ENCODE results near the gene ADGRB2. TPM values are rescaled to one million over a fixed set of nuclear protein-coding genes. Genes with fewer than 3 reads are reported as not detected.
"Not testable (repeated sequence)": the region's sequence is repeated elsewhere in the genome, so short reads cannot be mapped to it uniquely, and the experiment has no call there.

The ADGRB2 gene
- total RNA-seq, 2 donors from 2014 or later = 3.0 to 10.2 TPM

DNA sequence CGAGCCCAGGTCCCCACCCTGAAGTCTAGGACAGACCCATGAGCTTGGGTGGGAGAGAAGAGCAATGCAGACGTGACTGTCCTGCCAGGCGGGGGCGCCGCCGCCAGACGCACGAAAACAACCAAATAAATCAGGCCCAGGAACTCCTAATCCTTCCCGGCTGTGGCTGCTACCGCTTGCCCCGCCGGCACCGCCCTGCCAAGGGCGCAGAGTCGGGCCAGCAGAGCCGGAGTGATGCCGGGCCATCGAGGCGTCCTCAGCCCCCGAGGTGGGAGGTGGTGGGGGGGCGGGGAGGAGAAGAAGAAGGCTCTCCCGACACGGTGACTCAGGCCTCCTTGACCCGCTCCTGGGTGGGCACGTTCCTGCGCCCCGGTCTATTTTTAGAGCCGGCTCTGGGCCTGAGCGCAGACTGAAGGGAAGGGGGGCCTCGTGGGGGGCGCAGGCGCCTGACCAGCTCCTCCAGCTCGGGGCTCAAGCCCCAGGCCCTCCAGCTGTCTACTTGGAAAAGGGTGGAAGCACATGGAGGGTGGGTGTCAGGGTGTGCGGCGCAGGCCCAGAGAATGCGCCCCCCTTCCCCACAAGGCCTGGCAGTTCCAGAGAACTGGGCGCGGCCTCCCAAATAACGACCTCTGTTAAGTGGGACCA lies 49.6 kb downstream of the ADGRB2 start:
- no peaks in the 10 kb centered on the region for H3K36me3 ChIP-seq
- peak overlapping the region; percentile 76 to 85 for H3K27ac ChIP-seq
- DNase-seq (ENCODE audit: low spot score) = peak; percentile 23
- intact Hi-C loops (cut with DNase I) = loop anchor here (2.0 to 5.0 kb wide), 2 partner anchors 14 to 137 kb away; partner anchors contain the start of gene TINAGL1
- peaks cover 4% of the 10 kb centered on the region for H3K27me3 ChIP-seq (replicated peaks; ENCODE audit: insufficient read depth)
- peak overlapping the region in 1 of 2 donors; percentile 22 for H3K4me3 ChIP-seq
- 14% methylated on average over 20 of the region's 39 CpGs for WGBS
- H3K9me3 ChIP-seq = no peaks in the 10 kb centered on the region
- no peaks in the 10 kb centered on the region for H3K4me1 ChIP-seq (replicated peaks)
- TF ChIP-seq, protein P1, sequence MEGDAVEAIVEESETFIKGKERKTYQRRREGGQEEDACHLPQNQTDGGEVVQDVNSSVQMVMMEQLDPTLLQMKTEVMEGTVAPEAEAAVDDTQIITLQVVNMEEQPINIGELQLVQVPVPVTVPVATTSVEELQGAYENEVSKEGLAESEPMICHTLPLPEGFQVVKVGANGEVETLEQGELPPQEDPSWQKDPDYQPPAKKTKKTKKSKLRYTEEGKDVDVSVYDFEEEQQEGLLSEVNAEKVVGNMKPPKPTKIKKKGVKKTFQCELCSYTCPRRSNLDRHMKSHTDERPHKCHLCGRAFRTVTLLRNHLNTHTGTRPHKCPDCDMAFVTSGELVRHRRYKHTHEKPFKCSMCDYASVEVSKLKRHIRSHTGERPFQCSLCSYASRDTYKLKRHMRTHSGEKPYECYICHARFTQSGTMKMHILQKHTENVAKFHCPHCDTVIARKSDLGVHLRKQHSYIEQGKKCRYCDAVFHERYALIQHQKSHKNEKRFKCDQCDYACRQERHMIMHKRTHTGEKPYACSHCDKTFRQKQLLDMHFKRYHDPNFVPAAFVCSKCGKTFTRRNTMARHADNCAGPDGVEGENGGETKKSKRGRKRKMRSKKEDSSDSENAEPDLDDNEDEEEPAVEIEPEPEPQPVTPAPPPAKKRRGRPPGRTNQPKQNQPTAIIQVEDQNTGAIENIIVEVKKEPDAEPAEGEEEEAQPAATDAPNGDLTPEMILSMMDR (IDR thresholded peaks at IDR 0.05) = peak in 3 of 4 experiments; percentile 19 to 29 (median 22)
- no peak for TF ChIP-seq POLR2A (IDR thresholded peaks at IDR 0.05)

DNA sequence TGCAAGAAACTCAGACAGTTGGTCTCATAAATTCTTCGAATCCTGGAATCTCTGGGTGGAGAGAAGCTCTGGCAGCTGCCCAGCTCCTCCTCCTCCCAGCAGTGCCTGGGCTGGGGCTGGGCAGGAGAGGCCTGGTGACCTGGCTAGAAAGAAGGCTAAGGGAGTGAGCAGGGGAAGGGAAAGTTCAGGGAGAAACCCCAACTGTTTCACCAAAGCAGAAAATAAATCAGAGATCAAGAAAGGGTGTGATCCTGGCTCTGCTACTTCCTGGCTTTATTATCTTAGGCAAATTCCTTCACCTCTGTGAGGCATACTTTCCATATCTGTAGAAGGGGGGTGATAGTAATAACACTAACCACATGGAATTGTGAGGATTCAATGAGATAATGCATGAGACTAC lies 51.5 kb downstream of the ADGRB2 start:
- H3K4me1 ChIP-seq (replicated peaks) = no peaks in the 10 kb centered on the region
- H3K4me3 ChIP-seq = no peak overlapping the region
- intact Hi-C loops (cut with DNase I) = loop anchor here (5.0 kb wide), 1 partner anchor 135 kb away; the partner anchor contains the start of gene TINAGL1
- peak overlapping the region; percentile 49 to 85 for H3K27ac ChIP-seq
- peaks cover 1% of the 10 kb centered on the region for H3K27me3 ChIP-seq (replicated peaks; ENCODE audit: insufficient read depth)
- H3K9me3 ChIP-seq = no peaks in the 10 kb centered on the region
- TF ChIP-seq POLR2AphosphoS5 (IDR thresholded peaks at IDR 0.05) = peak; percentile 26
- no peak for TF ChIP-seq POLR2A (IDR thresholded peaks at IDR 0.05)
- TF ChIP-seq, protein P1 (IDR thresholded peaks at IDR 0.05) = no peak
- H3K36me3 ChIP-seq = no peaks in the 10 kb centered on the region
- 17% methylated on average over 1 of the region's 1 CpG for WGBS
- DNase-seq (ENCODE audit: low spot score) = no peak

DNA sequence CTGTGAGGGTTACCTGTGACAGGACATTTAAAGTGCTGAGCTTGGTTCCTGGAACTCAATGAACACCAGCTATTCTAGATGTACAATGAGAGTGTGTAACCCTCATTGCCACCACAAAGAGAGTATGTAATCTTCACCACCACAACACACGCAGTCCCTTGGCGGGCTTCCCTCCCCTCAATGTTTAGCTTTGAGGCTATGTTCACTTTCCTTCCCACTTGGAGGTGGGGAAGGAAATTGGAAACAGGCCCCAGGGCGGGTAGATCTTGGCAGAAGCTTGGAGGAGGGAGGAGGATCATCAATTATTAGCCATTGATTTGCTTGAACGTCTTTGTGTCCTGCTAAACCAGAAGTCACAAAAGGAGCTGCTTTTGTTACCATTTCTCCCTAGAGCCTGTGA lies 52.1 kb downstream of the ADGRB2 start:
- peak overlapping the region in 1 of 2 donors; percentile 49 for H3K27ac ChIP-seq
- H3K27me3 ChIP-seq (replicated peaks; ENCODE audit: insufficient read depth) = no peaks in the 10 kb centered on the region
- 31% methylated on average over 4 of the region's 4 CpGs for WGBS
- no peak for DNase-seq (ENCODE audit: low spot score)
- H3K9me3 ChIP-seq = no peaks in the 10 kb centered on the region
- no peaks in the 10 kb centered on the region for H3K4me1 ChIP-seq (replicated peaks)
- H3K4me3 ChIP-seq = no peak overlapping the region
- no peak for TF ChIP-seq POLR2A (IDR thresholded peaks at IDR 0.05)
- TF ChIP-seq, protein P1 (IDR thresholded peaks at IDR 0.05) = no peak
- no peak for TF ChIP-seq POLR2AphosphoS5 (IDR thresholded peaks at IDR 0.05)
- intact Hi-C loops (cut with DNase I) = loop anchor here (5.0 kb wide), 1 partner anchor 135 kb away; the partner anchor contains the start of gene TINAGL1
- no peaks in the 10 kb centered on the region for H3K36me3 ChIP-seq

DNA sequence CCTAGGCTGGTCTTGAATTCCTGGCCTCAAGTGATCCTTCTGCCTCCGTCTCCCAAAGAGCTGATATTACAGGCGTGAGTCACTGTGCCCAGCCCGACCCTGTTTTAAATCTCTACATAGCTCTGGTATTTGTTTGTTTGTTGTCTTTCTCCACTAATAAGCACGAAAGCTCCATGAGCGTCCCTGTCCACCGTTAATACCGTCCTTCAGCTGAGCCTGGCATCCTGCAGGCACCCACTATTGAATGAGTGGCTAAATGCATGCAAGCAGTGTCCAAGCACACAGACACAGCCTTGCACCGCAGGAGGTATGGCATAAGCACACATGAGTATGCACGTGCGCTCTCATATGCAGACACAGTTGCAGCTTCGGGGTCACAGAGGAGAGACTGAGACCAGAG lies 55.8 kb downstream of the ADGRB2 start:
- H3K4me3 ChIP-seq = no peak overlapping the region
- intact Hi-C loops (cut with DNase I) = no loop called here
- WGBS = 92% methylated on average over 11 of the region's 11 CpGs
- H3K27me3 ChIP-seq (replicated peaks; ENCODE audit: insufficient read depth) = no peaks in the 10 kb centered on the region
- peaks cover 10% of the 10 kb centered on the region for H3K4me1 ChIP-seq (replicated peaks)
- no peak overlapping the region for H3K27ac ChIP-seq
- H3K9me3 ChIP-seq = no peaks in the 10 kb centered on the region
- H3K36me3 ChIP-seq = no peaks in the 10 kb centered on the region
- no peak for DNase-seq (ENCODE audit: low spot score)
- no peak for TF ChIP-seq POLR2A (IDR thresholded peaks at IDR 0.05)
- TF ChIP-seq POLR2AphosphoS5 (IDR thresholded peaks at IDR 0.05) = no peak
- TF ChIP-seq, protein P1 (IDR thresholded peaks at IDR 0.05) = no peak

DNA sequence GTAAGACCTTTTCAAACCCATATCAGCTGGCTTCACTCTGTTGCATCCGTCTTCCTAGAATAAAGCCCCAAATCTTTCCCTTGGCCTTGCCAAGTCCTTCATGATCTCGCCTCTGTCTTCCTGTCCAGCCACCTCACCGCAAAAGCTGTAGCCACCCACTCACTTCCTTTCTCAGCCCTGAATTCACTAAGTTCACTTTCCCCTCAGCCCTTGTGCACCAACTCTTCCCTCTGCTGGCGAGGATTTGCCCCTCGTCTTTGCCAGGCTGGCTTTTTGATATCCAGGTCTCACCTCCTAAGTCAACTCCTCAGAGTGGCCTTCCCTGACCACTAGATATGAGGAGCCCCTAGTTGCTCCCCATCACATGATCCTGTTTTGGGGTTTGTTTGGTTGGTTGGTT lies 56.4 kb downstream of the ADGRB2 start:
- intact Hi-C loops (cut with DNase I) = no loop called here
- H3K9me3 ChIP-seq = no peaks in the 10 kb centered on the region
- H3K27me3 ChIP-seq (replicated peaks; ENCODE audit: insufficient read depth) = no peaks in the 10 kb centered on the region
- no peaks in the 10 kb centered on the region for H3K36me3 ChIP-seq
- DNase-seq (ENCODE audit: low spot score) = no peak
- 49% methylated on average over 5 of the region's 5 CpGs for WGBS
- H3K27ac ChIP-seq = no peak overlapping the region
- TF ChIP-seq, protein P1 (IDR thresholded peaks at IDR 0.05) = no peak
- TF ChIP-seq POLR2AphosphoS5 (IDR thresholded peaks at IDR 0.05) (no peak), POLR2A (IDR thresholded peaks at IDR 0.05) (no peak)
- no peak overlapping the region for H3K4me3 ChIP-seq
- H3K4me1 ChIP-seq (replicated peaks) = peaks cover 10% of the 10 kb centered on the region

DNA sequence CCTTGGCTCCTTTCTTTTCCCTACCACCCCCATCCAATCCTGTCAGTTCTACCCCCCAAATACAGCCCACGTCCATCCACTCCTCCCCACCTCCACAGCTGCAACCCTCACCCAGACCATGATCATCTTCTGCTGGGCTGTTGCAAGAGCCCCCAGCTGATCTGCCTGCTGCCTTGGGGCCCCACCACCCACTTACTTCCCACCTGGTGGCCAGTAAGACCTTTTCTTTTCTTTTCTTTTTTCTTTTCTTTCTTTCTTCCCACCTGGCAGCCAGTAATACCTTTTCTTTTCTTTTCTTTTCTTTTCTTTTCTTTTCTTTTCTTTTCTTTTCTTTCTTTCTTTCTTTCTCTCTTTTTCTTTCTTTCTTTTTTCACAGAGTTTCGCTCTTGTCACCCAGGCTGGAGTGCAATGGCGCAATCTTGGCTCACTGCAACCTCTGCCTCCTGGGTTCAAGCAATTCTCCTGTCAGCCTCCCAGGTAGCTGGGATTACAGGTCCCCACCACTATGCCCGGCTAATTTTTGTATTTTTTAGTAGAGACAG lies 57.0 kb downstream of the ADGRB2 start:
- H3K27me3 ChIP-seq (replicated peaks; ENCODE audit: insufficient read depth); H3K36me3 ChIP-seq; H3K27ac ChIP-seq; H3K4me1 ChIP-seq (replicated peaks); H3K4me3 ChIP-seq; intact Hi-C loops (cut with DNase I); H3K9me3 ChIP-seq; DNase-seq (ENCODE audit: low spot score): not testable (repeated sequence)
- 84% methylated on average over 4 of the region's 4 CpGs for WGBS
